ENCODE measurements around the gene LTBP2. TPM values are rescaled to one million over a fixed set of nuclear protein-coding genes. Genes with fewer than 3 reads are reported as not detected.

LTBP2 gene
- total and polyA plus RNA-seq, 8 donors: 2.9 to 36.2 (median 7.9) TPM

DNA sequence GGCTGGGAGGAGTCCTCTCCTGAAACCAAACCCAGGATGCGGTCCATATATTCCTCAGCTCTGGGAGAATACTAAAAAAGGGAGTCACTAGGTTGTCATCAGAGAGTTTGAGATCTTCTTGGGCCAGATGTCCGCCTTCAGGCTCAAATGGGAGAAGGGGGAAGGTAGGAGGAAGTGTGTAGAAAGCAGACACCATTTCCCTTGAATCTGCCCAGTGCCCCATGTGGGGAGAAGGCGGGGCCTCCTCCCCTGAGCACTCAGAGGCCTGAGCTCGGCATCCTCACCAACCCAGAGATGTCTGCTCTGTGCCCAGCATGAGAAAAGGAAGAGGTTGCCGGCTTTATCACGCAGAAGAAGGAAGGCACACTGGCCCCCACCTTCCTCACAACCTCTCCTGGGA, 37.3 kb downstream of the LTBP2 start:
- 61 to 86% (median 80%) methylated on average over 6 of the region's 6 CpGs for WGBS, 5 donors
- TF ChIP-seq POLR2A (IDR thresholded peaks at IDR 0.05) (no peak), POLR2AphosphoS5 (IDR thresholded peaks at IDR 0.05) (no peak), EP300 (IDR thresholded peaks at IDR 0.05) (no peak)
- TF ChIP-seq, protein P1, sequence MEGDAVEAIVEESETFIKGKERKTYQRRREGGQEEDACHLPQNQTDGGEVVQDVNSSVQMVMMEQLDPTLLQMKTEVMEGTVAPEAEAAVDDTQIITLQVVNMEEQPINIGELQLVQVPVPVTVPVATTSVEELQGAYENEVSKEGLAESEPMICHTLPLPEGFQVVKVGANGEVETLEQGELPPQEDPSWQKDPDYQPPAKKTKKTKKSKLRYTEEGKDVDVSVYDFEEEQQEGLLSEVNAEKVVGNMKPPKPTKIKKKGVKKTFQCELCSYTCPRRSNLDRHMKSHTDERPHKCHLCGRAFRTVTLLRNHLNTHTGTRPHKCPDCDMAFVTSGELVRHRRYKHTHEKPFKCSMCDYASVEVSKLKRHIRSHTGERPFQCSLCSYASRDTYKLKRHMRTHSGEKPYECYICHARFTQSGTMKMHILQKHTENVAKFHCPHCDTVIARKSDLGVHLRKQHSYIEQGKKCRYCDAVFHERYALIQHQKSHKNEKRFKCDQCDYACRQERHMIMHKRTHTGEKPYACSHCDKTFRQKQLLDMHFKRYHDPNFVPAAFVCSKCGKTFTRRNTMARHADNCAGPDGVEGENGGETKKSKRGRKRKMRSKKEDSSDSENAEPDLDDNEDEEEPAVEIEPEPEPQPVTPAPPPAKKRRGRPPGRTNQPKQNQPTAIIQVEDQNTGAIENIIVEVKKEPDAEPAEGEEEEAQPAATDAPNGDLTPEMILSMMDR (IDR thresholded peaks at IDR 0.05): no peak
- H3K27me3 ChIP-seq: no peaks in the 10 kb centered on the region
- intact Hi-C loops (cut with DNase I; ENCODE audit: low total_unique reads): no loop called here
- H3K4me3 ChIP-seq: no peak overlapping the region
- peaks cover 10 to 80% (median 57%) of the 10 kb centered on the region in 4 donors for H3K4me1 ChIP-seq
- no peaks in the 10 kb centered on the region for H3K9me3 ChIP-seq
- H3K36me3 ChIP-seq: no peaks in the 10 kb centered on the region
- H3K27ac ChIP-seq: peak overlapping the region in 2 of 5 donors; percentile 31 to 84
- no peak for DNase-seq

DNA sequence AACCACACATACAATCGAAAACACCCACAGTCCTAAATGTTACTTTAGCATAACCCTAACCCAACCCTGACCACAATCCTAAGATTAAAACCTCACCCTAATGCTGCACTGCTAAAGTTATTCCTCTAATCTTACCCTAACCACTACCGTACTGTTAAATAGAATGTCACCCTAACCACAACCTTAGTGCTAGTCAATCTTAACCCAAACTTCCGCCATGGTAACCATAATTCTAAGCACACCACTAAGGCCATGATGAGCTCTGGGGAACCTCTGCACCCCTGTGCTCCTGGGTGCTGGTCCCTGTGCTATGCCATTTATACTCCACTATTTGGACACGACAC, 38.0 kb downstream of the LTBP2 start:
- TF ChIP-seq, protein P1 (IDR thresholded peaks at IDR 0.05): no peak
- TF ChIP-seq POLR2A (IDR thresholded peaks at IDR 0.05) (no peak), EP300 (IDR thresholded peaks at IDR 0.05) (no peak), POLR2AphosphoS5 (IDR thresholded peaks at IDR 0.05) (no peak)
- Histone ChIP-seq H3K4me3 (no peak overlapping the region), H3K27ac (peak overlapping the region in 3 of 5 donors; percentile 74 to 84 (median 78)), H3K27me3 (no peaks in the 10 kb centered on the region), H3K9me3 (no peaks in the 10 kb centered on the region), H3K36me3 (no peaks in the 10 kb centered on the region), H3K4me1 (peaks cover 12 to 80% (median 57%) of the 10 kb centered on the region in 4 donors)
- intact Hi-C loops (cut with DNase I; ENCODE audit: low total_unique reads): no loop called here
- no peak for DNase-seq
- 79 to 89% (median 82%) methylated on average over 4 of the region's 4 CpGs for WGBS, 5 donors

GRCh38 chr14:74573421-74574089, 38.5 kb downstream of the LTBP2 start:
- Histone ChIP-seq H3K27ac (peak overlapping the region in 4 of 5 donors; percentile 74 to 87 (median 81)), H3K4me3 (no peak overlapping the region), H3K36me3 (no peaks in the 10 kb centered on the region), H3K27me3 (no peaks in the 10 kb centered on the region), H3K4me1 (peaks cover 12 to 85% (median 62%) of the 10 kb centered on the region in 4 donors), H3K9me3 (no peaks in the 10 kb centered on the region)
- TF ChIP-seq, protein P1 (IDR thresholded peaks at IDR 0.05): peak in 2 of 7 experiments; percentile 10 to 20
- no peak for TF ChIP-seq POLR2AphosphoS5 (IDR thresholded peaks at IDR 0.05)
- no peak for DNase-seq
- intact Hi-C loops (cut with DNase I; ENCODE audit: low total_unique reads): no loop called here
- 58 to 69% (median 66%) methylated on average over 12 to 13 of the region's 13 CpGs for WGBS, 5 donors

DNA sequence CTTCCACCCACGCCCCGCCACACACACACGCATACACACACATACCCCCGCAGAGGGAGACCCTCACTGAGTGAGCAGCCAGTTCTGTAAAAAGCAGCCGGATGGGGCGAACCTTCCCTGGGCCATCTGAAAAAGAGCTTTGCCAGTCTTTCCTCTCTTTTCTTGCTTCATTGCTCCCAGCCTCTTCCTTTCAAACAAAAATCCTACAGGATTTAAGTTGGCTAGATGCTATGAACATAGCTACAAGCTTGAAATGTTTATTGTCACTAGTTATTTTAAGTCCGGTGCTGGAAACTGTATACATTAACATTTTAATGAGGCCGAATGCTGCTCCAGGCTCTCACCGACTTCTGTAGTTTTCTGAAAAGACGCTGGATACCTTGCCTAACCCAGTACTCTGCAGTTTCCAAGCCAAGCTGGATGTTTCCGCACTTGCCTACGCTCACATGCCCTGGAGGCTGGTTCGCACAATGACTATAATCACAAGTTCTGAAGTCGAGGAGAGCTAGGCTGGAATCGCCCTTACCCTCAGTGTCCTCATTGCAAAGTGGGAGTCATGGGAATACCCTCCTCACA, 39.2 kb downstream of the LTBP2 start:
- Histone ChIP-seq H3K27me3 (peaks cover 0 to 4% (median 0%) of the 10 kb centered on the region in 3 donors), H3K9me3 (no peaks in the 10 kb centered on the region), H3K36me3 (no peaks in the 10 kb centered on the region), H3K27ac (peak overlapping the region; percentile 59 to 87 (median 78)), H3K4me1 (peaks cover 12 to 93% (median 66%) of the 10 kb centered on the region in 4 donors), H3K4me3 (peak overlapping the region in 1 of 4 donors; percentile 2)
- TF ChIP-seq POLR2AphosphoS5 (IDR thresholded peaks at IDR 0.05): peak in 1 of 3 donors; percentile 20
- TF ChIP-seq EP300 (IDR thresholded peaks at IDR 0.05): no peak
- intact Hi-C loops (cut with DNase I; ENCODE audit: low total_unique reads): no loop called here
- DNase-seq: no peak
- 43 to 62% (median 57%) methylated on average over 15 of the region's 15 CpGs for WGBS, 5 donors

Measured in stomach (tissue), 9 donors.